ENCODE data around the gene FNDC10.
"Not testable (repeated sequence)": the region's sequence is repeated elsewhere in the genome, so short reads cannot be mapped to it uniquely, and the experiment has no call there.

The FNDC10 gene

DNA sequence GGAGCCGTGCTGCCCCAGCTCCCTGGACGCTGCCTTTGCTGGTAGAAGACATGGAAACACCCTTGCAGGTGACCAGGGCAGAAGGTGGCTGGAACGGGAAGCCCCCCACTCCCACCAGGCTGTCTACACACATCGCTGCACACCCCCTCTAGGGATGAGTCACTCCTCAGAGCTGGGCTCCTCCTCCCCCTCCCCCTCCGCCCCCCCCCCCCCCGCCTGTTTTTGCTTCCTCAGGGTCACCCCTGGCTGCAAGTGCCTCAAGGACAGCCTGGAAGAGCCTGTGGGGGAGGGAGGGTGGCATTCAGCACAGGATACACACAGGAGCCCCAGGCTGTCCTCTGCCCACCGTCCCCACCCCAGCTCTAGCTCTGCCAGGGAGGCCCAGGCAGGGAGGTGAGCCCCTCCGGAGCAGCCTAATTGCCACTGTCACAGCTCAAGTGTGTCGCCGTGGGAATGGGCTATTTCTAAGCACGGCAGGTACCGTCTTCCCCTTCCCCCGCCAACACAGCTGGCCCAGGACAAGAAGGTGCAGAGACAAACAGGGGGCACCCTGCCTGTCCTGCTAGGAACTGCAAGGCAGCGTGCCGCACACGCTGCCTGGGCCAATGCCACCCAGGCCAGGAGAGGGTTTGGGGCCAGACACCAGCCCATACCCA, 2.5 kb downstream of the FNDC10 start:
- DNase-seq: no peak

GRCh38 chr1:1596493-1597274, 3.3 kb downstream of the FNDC10 start:
- DNase-seq: no peak

GRCh38 chr1:1595341-1595740, 4.6 kb downstream of the FNDC10 start:
- not testable (repeated sequence) for DNase-seq

GRCh38 chr1:1594602-1595260, 5.2 kb downstream of the FNDC10 start:
- no peak for DNase-seq

GRCh38 chr1:1593834-1594601, 5.9 kb downstream of the FNDC10 start:
- no peak for DNase-seq

DNA sequence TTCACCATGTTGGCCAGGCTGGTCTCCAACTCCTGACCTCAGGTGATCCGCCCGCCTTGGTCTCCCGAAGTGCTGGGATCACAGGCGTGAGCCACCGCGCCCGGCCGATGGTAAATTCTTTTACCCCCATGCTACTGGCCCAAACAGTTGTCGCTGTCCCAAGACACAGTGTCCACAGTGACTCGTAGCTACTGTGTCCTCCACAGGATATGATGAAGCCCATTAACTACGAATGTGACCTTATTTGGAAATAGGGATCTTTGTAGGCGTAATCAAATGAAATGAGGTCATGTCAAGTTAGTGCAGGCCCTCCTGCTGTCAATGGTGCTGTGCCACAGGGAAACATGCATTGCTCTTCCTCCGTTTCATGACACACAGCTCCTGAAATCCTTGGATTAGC, 8.5 kb downstream of the FNDC10 start:
- DNase-seq: no peak

- DNase-seq: no peak
Measured at GRCh38 chr1:1583347-1584010, 16.5 kb downstream of the FNDC10 start.

DNA sequence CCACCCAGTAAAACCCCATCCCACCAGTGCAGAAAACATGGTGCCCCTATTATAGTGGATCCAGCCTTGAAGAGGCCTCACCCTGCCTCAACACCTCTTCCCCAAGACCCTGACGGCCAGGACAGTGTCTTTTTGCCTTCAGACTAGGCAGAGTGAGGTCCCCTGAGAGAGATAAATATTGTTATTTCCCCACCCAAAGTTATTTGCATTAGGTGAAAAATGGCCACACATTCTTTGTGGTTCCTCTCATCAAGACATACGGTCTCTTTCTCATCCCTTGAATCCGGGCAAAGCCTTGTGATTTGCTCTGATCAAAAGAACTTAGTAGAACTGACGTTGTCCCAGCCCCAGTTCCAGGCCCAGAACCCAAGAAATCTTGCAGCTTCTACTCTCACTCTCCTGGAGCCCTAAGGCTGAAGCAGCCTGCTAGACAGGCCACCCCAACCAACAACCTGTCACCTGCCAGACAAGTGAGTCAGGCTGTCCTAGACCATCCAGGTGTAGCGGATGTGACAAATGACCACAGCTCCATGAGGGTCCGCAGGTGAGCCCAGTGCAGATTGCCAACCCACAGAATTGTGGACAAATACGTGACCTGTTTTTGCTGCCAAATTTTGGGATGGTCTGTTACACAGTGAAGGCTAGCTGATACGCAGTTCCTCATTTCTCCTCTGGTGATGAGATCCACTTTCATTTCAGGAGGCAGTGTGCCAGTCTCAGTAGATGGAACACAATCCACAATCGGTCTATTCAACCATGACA, 17.2 kb downstream of the FNDC10 start:
- DNase-seq: no peak

DNA sequence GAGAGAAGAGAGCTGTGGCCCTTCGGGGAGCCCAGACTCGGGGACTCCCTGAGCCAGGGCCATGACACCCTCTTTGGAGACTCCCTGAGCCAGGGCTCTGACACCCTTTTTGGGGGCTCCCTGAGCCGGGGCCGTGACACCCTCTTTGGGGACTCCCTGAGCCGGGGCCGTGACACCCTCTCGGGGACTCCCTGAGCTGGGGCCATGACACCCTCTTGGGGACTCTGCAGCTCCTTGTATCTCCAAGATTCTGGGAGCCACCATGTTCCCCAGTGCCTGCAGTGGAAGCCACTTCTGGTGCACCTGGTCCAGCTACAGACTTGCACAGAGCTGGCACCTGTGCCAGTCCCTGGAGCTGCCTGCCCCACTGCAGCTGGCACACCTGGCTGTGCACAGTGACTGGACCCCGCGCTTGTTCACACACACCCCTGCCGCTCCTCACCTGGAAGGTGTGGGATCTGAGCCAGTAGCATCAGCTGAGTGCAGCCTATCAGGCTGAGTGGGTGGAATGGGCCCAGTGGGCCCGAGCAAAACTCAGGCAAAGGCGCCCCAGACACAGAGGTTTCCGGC, 21.5 kb downstream of the FNDC10 start:
- no peak for DNase-seq

DNA sequence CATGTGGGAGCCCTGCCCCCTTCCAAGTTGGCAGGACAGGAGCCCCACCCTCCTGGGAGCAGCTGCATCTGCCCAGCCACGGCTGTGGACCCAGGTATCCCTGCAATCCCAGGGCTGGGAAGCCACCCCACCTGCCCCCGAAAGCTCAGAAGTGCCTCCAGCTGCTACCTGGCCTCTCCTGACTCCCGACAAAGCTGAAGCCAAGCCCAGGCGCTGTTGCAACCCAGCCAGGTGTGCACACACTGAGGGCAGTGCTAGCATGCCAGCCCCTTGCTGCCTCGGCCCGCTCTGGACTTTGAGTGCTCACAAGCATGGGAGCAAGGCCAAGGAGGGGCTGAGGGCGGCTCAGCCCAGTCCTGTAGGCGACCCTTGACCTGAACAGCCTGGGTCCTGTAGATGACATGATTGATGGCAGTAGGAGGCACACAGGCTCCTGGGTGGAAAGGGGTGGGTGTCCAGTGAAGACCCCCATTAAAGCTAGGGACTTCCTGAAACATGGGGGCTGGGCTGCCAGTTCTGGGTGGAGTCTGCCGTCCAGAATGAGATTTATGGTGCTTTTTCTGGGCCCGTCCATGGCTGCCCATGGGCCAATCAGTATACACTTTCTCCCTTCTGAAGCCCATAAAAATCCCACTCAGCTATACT, 22.4 kb downstream of the FNDC10 start:
- no peak for DNase-seq

DNA sequence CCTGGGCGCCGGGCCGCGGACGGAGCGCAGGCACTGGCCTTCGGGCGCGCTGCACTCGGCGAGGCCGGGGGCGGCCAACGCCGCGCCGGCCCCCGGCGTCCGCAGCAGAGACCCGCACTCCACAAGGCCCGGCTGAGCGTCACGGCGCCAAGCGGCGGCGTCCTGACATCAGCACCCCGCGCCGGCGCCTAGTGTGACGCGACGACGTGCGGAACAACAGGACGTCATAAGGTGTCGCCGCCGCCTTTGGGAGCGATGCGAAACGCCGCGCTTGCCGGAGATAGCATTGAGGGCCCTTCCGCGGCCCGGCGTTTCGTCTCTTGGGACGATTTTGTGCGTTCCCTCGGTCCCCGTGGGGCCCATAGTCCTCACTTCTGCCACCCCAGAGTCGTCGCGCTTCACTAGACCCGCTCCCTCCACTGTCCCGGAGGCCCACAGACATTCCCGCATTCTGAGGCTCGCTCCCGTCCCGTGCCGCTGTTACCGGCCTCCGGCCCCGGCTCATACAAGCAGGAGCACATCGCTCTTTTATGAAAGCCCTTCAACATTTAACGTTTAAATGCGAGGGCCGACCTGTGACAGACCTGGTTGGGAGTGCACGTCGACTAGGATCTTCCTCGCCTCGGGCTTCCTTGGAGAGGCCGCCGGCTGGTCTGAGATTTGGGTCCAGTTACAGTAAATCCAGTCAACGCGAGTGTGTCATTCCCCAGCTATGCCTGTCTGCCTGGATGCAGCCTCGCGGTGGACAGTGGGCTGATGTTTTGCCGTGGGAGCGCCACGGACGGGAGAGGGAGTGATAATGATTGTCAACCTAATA, 25.0 kb downstream of the FNDC10 start, which contains the start of gene SSU72:
Gene SSU72 (minus strand): TSS at position 143 of the 817 bp plus-strand sequence. CDS start 306 bp downstream, outside the sequence.
- DNase-seq: peak; percentile 93

DNA sequence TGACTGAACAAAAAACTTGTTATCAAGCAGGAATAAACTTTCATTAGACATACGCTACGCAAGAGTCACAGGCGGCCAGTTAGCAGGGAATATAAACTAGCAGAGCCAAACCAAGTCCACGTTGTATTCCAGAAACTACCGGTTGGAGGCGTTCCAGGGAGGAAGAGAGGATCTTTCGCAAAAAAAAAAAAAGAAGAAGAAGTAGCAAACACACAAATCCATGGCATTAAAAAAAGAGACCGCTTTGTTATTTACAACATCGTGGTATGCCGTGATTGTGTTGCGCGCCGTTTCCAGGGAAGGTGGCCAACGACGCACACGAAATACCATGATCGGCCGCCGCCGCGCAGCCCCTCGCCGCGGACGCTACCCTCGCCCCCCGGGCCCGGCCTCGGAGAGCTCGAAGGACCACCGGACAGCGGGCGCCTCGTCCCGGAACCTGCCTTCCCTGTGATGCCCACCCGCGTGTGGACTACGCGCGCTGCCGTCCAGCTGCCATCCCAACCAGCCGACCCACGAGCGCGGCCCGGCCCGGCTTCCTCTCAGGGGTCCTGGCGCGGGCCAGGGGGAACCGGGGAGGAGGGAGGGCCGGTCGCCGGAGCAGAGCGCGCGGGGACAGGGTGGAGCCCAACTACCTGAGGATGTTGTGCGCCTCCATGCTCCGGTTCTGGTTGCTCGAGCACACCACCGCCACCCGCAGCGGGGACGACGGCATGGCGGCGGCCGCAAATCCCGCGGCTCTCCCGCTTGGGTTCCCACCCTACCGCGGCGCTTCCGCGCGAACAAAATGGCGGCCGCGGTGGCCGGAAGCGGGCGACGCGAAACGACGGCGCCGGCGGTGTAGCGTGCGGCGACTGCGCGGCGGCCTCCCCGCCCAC, 25.9 kb downstream of the FNDC10 start:
- peak; percentile 66 for DNase-seq

DNA sequence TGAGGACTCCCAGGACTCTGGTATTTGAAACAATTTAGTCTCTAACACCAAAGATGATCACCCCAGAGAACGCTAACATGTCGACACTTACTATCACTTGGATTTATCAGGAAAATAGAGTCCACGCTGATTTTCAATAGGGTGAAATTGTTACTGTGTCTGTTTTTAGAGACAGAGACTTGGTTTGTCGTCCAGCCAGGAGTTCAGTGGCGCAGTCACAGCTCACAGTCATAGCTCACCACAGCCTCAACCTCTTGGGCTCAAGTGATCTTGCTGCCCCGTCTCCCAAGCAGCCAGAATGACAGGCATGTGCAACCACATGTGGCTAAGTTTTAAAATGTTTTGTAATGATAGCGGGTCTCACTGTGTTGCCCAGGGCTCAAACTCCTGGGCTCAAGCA, 30.6 kb downstream of the FNDC10 start:
- DNase-seq: no peak

DNA sequence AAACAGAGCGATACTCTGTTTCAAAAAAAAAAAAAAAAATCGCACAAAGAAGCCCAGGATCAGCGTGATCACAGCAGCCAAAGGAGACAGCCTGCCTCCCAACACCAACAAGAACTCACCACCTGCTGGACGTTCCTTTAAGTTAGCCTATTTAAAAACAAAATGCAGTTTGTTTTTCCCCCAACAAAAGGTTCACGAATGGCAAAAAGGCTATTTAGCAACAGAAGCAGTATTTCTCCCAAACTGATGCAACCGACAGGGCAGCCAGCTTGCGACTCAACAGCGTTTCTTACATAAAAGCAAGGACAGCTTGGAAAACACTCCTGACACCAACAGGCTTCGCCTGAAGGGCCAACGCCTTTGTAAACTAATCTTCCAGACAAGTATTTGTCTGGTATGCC, 32.0 kb downstream of the FNDC10 start:
- no peak for DNase-seq

GRCh38 chr1:1567152-1567875, 32.6 kb downstream of the FNDC10 start:
- no peak for DNase-seq

GRCh38 chr1:1565340-1565739, 34.6 kb downstream of the FNDC10 start:
- no peak for DNase-seq

DNA sequence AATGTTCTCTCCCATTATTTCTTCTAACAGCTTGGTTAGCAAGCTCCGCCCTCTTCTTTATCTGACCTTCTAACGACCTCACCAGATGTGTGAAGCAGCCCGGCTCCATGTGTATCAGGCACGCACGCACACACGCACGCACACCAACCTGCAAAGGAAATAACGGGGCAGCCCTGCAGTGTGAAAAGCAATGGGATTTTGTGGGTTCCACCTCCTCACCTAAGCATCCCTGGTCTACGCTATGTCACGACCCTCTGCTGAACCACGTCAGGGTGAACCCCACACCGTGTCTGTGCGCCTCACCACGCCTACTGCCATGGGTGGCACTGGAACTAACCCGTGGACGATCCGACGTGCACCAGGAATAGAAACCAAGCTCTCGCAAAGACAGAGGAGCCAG, 35.7 kb downstream of the FNDC10 start:
- no peak for DNase-seq

- DNase-seq: no peak
Measured at GRCh38 chr1:1563688-1564087, 36.2 kb downstream of the FNDC10 start.
